Muscle layer of duodenum (tissue), 2 donors: ENCODE results near the gene ITIH6.

Experiments used
- H3K27ac ChIP-seq: one replicate; pipeline ENCODE4 v1.7.0; 2013; ENCODE audit warnings: mild to moderate bottlenecking, low read length
- H3K27me3 ChIP-seq: one replicate; pipeline ENCODE4 v1.7.0; 2013; ENCODE audit warnings: low read depth, mild to moderate bottlenecking, control low read depth, low read length
- H3K36me3 ChIP-seq, 2 donors: one replicate each; pipeline ENCODE4 v1.7.0; 2013; ENCODE audit warnings: low read length in 2 of 2, control low read depth in 1 of 2, mild to moderate bottlenecking in 1 of 2; ENCODE audit not compliant: insufficient read depth in 2 of 2, control insufficient read depth in 1 of 2
- H3K4me1 ChIP-seq, 2 donors: one replicate each; pipeline ENCODE4 v1.7.0; 2013; ENCODE audit warnings: low read length in 2 of 2, mild to moderate bottlenecking in 2 of 2, control low read depth in 1 of 2, moderate library complexity in 1 of 2; ENCODE audit not compliant: insufficient read depth in 2 of 2, control insufficient read depth in 1 of 2
- H3K4me3 ChIP-seq, 2 donors: one replicate each; pipeline ENCODE4 v1.7.0; 2013; ENCODE audit warnings: low read length in 2 of 2, low read depth in 1 of 2, mild to moderate bottlenecking in 1 of 2
- H3K9me3 ChIP-seq, 2 donors: one replicate each; pipeline ENCODE4 v1.7.0; 2013; ENCODE audit warnings: low read length in 2 of 2, control low read depth in 1 of 2, mild to moderate bottlenecking in 1 of 2; ENCODE audit not compliant: control insufficient read depth in 1 of 2
- donor health status: healthy.

The ITIH6 gene

DNA sequence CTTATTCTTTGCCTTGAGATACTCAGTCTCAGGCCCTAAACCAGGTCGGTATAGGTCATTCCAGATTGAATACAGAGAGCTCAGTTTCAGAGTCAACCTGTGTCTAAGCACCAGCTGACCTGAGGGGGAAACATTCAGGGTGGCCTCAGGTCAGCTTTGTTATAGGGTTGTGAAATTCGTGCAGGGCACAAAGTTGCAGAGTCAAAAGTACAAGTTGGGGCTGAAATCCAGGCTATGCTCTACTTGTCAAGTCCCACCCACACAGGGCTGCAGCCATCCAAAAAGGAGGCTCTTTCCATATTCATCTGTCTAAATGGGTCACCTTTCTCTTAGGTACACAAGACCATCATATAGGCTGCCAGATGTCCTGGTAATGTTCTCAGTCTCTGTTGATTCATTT is 89.7 kb downstream of the ITIH6 start:
- no peaks in the 10 kb centered on the region for H3K36me3 ChIP-seq
- H3K27me3 ChIP-seq, result no peaks in the 10 kb centered on the region
- no peak overlapping the region for H3K27ac ChIP-seq
- no peaks in the 10 kb centered on the region for H3K9me3 ChIP-seq
- no peak overlapping the region for H3K4me3 ChIP-seq
- no peaks in the 10 kb centered on the region for H3K4me1 ChIP-seq
